SK-N-SH treated with all-trans-retinoic acid at 6 μM for 48 hours (cell line): Measurements from ENCODE around the gene ACOX3.

Experiments
- BACH2 ChIP-seq: fragments of 250-450 bp; sonication (Bioruptor Pico); IDR thresholded peaks from 2 replicates; pipeline ENCODE4 v1.9.0; 2021; ENCODE audit warnings: mild to moderate bottlenecking, borderline replicate concordance
- CSDC2 ChIP-seq: fragments of 250-450 bp; sonication (Bioruptor Pico); IDR thresholded peaks from 2 replicates; pipeline ENCODE4 v1.5.0; 2020; ENCODE audit warnings: mild to moderate bottlenecking, moderate library complexity
- GLIS3 ChIP-seq: fragments of 250-450 bp; sonication (Bioruptor Pico); IDR thresholded peaks from 2 replicates; pipeline ENCODE4 v1.5.0; 2020; ENCODE audit warnings: mild to moderate bottlenecking, moderate library complexity
- OSR1 ChIP-seq: fragments of 250-450 bp; sonication (Bioruptor Pico); IDR thresholded peaks from 2 replicates; pipeline ENCODE4 v1.8.0; 2022; ENCODE audit warnings: moderate library complexity, mild to moderate bottlenecking, inconsistent platforms
- PPARA ChIP-seq: fragments of 250-450 bp; sonication (Bioruptor Pico); IDR thresholded peaks from 2 replicates; pipeline ENCODE4 v1.5.0; 2020; ENCODE audit warnings: mild to moderate bottlenecking, borderline replicate concordance
- TOX ChIP-seq: fragments of 250-450 bp; sonication (Bioruptor Pico); IDR thresholded peaks from 2 replicates; pipeline ENCODE4 v1.8.0; 2021; ENCODE audit warnings: mild to moderate bottlenecking, moderate library complexity, borderline replicate concordance
- ZFP30 ChIP-seq: fragments of 450-650 bp; formaldehyde crosslinking; IDR thresholded peaks from 2 replicates; pipeline ENCODE4 v1.5.0; 2022; ENCODE audit warnings: mild to moderate bottlenecking, moderate library complexity
- ZNF565 ChIP-seq: fragments of 450-650 bp; formaldehyde crosslinking; conservative IDR thresholded peaks from 2 replicates; pipeline ENCODE4 v1.5.0; 2020; ENCODE audit warnings: low read depth, mild to moderate bottlenecking, moderate library complexity
- ZNF8 ChIP-seq: fragments of 450-650 bp; formaldehyde crosslinking; IDR thresholded peaks from 2 replicates; pipeline ENCODE4 v1.5.0; 2020; ENCODE audit warnings: mild to moderate bottlenecking, moderate library complexity
- TF ChIP-seq, protein P1 (sequence below): fragments of 250-450 bp; sonication (Bioruptor Pico); IDR thresholded peaks from 2 replicates; pipeline ENCODE4 v1.8.0; 2020; ENCODE audit warnings: mild to moderate bottlenecking, moderate library complexity, borderline replicate concordance

DNA sequence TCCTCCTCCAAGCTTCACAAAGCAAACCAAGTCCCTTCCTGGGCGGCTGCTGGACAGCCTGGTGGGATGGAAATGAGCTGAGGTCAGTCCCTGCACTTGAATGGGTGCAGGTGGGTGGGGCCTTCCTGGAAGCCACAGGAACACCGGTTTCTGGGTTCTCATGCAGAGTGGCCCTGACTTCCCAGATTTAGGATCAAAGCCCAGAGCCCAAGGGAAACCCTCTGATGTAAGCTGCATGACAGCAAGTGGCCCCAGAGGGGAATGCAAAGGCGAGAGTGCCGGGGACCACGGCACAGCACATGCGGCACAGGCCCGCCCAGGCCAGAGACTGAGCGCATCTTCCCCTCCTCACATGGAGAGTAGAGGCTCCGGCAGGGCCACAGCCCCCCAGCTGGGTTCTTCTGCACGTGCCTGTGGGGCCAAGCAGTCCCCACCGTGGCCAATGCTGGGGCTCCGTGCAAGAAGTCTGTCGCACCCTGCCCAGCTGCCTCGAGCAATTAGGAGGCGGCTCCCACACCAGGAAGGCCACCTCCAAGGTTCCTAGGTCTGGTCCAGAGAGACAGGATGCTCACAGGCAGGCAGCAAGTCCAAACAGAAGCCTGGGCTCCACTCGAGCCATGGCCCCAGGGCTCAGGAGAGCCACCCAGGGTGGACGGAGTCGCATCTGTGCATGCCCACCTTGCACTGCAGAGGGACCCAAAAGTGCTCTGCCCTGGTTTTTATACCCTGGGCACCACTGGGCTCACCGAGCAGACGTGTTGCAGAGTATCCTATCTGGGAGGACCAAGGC lies 88.0 kb downstream of the ACOX3 start:
- TF ChIP-seq CSDC2 (CRISPR knock-in tag), result no peak
- TF ChIP-seq ZFP30, result no peak
- no peak for TF ChIP-seq BACH2 (CRISPR knock-in tag)
- TF ChIP-seq, protein P1, sequence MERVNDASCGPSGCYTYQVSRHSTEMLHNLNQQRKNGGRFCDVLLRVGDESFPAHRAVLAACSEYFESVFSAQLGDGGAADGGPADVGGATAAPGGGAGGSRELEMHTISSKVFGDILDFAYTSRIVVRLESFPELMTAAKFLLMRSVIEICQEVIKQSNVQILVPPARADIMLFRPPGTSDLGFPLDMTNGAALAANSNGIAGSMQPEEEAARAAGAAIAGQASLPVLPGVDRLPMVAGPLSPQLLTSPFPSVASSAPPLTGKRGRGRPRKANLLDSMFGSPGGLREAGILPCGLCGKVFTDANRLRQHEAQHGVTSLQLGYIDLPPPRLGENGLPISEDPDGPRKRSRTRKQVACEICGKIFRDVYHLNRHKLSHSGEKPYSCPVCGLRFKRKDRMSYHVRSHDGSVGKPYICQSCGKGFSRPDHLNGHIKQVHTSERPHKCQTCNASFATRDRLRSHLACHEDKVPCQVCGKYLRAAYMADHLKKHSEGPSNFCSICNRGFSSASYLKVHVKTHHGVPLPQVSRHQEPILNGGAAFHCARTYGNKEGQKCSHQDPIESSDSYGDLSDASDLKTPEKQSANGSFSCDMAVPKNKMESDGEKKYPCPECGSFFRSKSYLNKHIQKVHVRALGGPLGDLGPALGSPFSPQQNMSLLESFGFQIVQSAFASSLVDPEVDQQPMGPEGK, result no peak
- no peak for TF ChIP-seq GLIS3 (CRISPR knock-in tag)
- TF ChIP-seq TOX (CRISPR knock-in tag), result no peak
- TF ChIP-seq PPARA (CRISPR knock-in tag), result no peak
- TF ChIP-seq ZNF565 (CRISPR knock-in tag), result no peak
- no peak for TF ChIP-seq ZNF8 (CRISPR knock-in tag)
- no peak for TF ChIP-seq OSR1 (CRISPR knock-in tag)
